Stomach smooth muscle (tissue), 2 donors: ENCODE data around the gene SMARCD1.
A peak's percentile ranks its signal among the peaks of the same experiment; 100 is the strongest.

Experiments
- H3K27ac ChIP-seq: one replicate; pipeline ENCODE4 v1.7.0; 2013; ENCODE audit warnings: mild to moderate bottlenecking, low read length, inconsistent platforms
- H3K27me3 ChIP-seq, 2 donors: one replicate each; pipeline ENCODE4 v1.7.0; 2013; ENCODE audit warnings: low read length in 2 of 2; ENCODE audit not compliant: insufficient read depth in 2 of 2, control insufficient read depth in 1 of 2
- H3K36me3 ChIP-seq, 2 donors: one replicate each; pipeline ENCODE4 v1.7.0; 2013; ENCODE audit warnings: low read length in 2 of 2; ENCODE audit not compliant: control insufficient read depth in 2 of 2, insufficient read depth in 2 of 2
- H3K4me1 ChIP-seq: one replicate; pipeline ENCODE4 v1.7.0; 2013; ENCODE audit warnings: low read length; ENCODE audit not compliant: control insufficient read depth, insufficient read depth
- H3K4me3 ChIP-seq, 2 donors: one replicate each; pipeline ENCODE4 v1.7.0; 2013; ENCODE audit warnings: low read length in 2 of 2
- H3K9ac ChIP-seq, 2 donors: one replicate each; pipeline ENCODE4 v1.7.0; 2013; ENCODE audit warnings: low read length in 2 of 2, mild to moderate bottlenecking in 1 of 2
- H3K9me3 ChIP-seq, 2 donors: one replicate each; pipeline ENCODE4 v1.7.0; 2013; ENCODE audit warnings: low read length in 2 of 2; ENCODE audit not compliant: control insufficient read depth in 2 of 2
- donor health status: healthy.
- donor health status: Pancreatic carcinoma.

SMARCD1 gene

DNA sequence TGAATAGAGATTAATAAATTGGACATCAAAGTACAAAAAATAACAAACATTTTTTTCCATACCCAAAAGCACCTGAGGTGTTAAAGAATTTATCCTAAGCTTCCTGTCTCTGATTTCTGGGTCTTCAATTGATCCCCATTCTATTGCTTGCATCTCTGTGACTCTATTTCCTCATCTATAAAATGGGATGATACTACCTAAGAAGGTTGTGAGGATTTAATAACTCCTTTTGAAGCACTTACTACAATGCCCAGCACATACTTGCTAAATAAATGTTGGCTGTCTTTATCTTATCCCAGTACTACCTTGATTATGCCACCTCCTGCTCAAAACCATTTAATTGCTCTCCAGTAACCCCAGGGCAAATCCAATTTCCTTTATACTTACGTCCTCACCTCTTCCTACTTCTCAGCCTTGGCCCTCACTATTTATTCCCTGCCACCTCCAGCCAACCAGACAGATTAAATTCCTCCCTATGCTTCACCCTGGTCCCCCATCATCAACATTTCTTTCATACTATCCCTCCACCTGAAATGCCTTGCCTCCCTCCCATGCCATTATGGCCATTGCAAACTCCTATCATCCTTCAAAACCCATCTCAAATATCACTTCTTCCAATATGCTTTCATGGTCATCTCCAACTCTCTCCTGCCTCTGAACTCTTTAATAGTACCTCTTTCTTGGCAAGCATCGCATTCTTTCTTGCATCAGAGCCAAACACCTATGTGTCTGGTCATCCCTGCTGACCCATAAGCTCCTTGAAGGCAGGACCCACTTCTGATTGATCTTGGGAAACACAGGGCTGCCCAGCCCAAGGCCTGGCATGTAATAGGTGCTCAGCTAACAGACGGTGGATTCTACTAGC, 35.7 kb upstream of the SMARCD1 start:
- peaks cover 0 to 6% of the 10 kb centered on the region in 2 donors for H3K27me3 ChIP-seq
- no peaks in the 10 kb centered on the region for H3K36me3 ChIP-seq
- peaks cover 2% of the 10 kb centered on the region for H3K4me1 ChIP-seq
- H3K9ac ChIP-seq: no peak overlapping the region
- no peaks in the 10 kb centered on the region for H3K9me3 ChIP-seq
- H3K4me3 ChIP-seq: no peak overlapping the region
- H3K27ac ChIP-seq: no peak overlapping the region

DNA sequence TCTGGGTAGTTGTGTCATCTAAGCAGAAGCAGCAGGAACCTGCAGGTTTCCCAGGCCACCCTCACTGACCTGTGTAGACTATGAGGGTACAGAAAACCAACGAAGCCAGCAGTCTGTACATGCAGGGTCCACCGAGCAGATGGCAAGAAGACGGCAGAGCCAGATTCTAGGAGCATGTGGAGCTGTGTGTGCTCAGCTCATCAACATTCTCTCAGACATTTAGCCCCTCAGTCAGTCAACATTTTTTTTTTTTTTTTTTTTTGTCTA, 35.1 kb upstream of the SMARCD1 start:
- no peak overlapping the region for H3K27ac ChIP-seq
- H3K9me3 ChIP-seq: no peaks in the 10 kb centered on the region
- no peak overlapping the region for H3K4me3 ChIP-seq
- H3K9ac ChIP-seq: no peak overlapping the region
- H3K36me3 ChIP-seq: no peaks in the 10 kb centered on the region
- H3K4me1 ChIP-seq: peaks cover 2% of the 10 kb centered on the region
- H3K27me3 ChIP-seq: peaks cover 0 to 6% of the 10 kb centered on the region in 2 donors

DNA sequence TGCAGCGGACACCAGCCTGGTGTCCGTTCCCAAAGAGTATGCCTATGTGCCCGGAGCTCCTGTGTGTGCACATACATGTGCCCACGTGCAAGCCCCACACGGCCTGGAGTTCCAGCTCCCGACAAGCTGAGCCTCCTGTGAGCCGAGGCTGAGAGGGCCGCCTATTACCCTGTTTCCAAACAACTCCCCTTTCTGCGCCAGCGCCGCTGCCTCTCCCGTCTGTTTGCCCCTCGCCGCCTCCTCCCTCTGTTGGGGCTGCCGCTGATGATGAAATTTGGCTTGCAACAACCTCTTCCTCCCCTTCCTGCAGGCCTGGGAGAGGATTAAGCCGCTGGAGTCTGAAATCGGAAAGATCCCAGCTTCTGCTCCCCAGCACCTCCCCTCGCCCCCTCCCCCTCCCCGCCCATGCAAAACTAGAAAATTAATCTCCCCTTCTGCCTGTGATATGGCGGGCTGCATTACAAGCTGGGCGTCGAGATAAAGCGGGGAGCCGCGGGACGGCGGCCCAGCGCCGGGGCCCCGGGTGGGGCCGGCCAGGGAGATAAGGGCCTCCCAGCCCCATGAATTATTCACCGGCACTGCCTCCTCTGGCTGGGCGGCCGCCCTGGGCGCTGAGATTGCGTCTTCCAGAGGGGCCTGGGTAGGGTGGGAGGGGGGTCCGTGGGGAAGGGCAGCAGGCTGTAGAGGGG, 34.6 kb upstream of the SMARCD1 start:
- Histone ChIP-seq H3K4me1 (peaks cover 3% of the 10 kb centered on the region), H3K9ac (no peak overlapping the region), H3K4me3 (peak overlapping the region in 1 of 2 donors; percentile 61), H3K9me3 (no peaks in the 10 kb centered on the region), H3K27ac (no peak overlapping the region), H3K27me3 (peaks cover 0 to 6% of the 10 kb centered on the region in 2 donors), H3K36me3 (no peaks in the 10 kb centered on the region)

DNA sequence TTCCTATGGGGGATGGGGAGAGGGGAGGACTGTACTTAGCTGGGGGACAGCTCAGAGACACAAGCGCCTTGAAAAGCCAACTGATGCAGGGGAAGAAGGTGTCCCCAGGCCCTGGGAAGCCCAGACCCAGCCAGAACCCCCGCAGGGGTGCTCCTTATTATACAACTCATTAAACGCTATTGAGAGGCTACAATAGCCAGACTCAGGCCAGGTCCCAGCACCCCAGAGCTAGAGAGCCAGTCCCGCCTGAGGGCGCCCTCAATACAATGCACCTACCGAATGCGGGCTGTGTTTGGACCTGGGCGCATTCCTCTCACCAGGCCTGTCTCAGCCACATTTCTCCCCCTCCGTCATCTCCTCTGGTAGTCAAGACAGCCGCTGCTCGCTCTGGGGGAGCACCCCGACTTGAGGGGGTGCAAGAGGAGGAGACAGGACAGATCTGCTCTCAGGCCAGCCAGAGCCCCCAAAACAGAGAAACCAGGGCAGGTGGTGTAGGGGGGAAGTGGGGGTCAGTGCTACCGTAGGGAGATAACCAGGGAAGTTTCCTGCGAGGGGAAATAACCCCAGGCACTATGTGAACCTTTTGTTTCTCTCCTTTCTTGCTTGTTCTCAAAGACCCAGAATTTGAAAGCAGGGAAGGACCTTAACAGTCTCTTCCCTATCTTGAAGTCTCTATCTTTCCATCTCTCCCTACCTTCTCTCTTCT, 33.9 kb upstream of the SMARCD1 start:
- H3K27me3 ChIP-seq: peaks cover 0 to 6% of the 10 kb centered on the region in 2 donors
- H3K9me3 ChIP-seq: no peaks in the 10 kb centered on the region
- H3K4me3 ChIP-seq: no peak overlapping the region
- H3K27ac ChIP-seq: no peak overlapping the region
- peaks cover 10% of the 10 kb centered on the region for H3K4me1 ChIP-seq
- H3K9ac ChIP-seq: no peak overlapping the region
- no peaks in the 10 kb centered on the region for H3K36me3 ChIP-seq

GRCh38 chr12:50052544-50052943, 32.6 kb upstream of the SMARCD1 start:
- Histone ChIP-seq H3K9ac (no peak overlapping the region), H3K27ac (no peak overlapping the region), H3K4me3 (no peak overlapping the region), H3K9me3 (no peaks in the 10 kb centered on the region), H3K36me3 (no peaks in the 10 kb centered on the region), H3K4me1 (peaks cover 19% of the 10 kb centered on the region), H3K27me3 (peaks cover 0 to 7% of the 10 kb centered on the region in 2 donors)

- Histone ChIP-seq H3K36me3 (no peaks in the 10 kb centered on the region), H3K9me3 (no peaks in the 10 kb centered on the region), H3K4me3 (no peak overlapping the region), H3K27me3 (peaks cover 0 to 7% of the 10 kb centered on the region in 2 donors), H3K4me1 (peaks cover 19% of the 10 kb centered on the region), H3K27ac (no peak overlapping the region), H3K9ac (no peak overlapping the region)
Observed at GRCh38 chr12:50052964-50053363, 32.2 kb upstream of the SMARCD1 start.

GRCh38 chr12:50053583-50053982, 31.6 kb upstream of the SMARCD1 start:
- Histone ChIP-seq H3K4me3 (no peak overlapping the region), H3K9ac (no peak overlapping the region), H3K9me3 (no peaks in the 10 kb centered on the region), H3K27me3 (peaks cover 0 to 7% of the 10 kb centered on the region in 2 donors), H3K27ac (no peak overlapping the region), H3K36me3 (no peaks in the 10 kb centered on the region), H3K4me1 (peaks cover 22% of the 10 kb centered on the region)

DNA sequence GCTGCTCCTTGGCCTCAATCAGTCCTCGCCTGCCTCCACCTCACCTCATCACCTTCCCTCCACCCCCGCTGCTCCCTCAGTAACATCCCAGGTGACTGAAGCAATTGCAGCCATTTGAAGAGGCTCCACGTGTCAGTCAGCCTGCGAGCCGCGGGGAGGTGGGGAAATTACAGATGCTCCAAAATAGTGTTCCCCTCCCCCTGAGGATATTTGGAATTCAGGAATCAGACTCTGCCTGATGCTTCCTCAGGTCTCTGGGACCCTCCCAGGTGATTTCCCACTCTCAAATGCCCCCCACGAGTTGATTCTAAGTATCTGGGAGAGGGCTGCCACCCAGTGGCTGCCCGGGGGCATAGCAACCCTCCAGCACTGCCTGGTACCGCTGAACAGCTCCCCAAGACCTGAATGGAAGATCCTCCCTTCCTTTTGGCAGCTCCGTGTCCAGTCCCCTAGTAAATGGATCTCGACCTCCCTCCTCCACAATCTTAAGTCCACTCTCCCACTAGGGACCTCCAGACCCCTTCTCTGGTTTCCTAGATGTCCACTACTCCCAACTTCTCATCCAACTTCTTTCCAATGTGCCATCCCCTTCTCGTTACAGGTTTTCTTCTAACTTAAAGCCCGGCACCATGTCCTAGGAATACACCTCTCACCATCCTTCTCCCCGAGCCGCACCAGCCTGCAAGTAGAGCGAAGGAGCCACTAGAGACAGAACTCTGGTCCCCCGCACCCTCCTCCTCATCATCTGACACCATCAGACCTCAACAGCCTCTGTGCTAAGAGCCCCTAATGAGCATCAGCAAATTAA, 29.1 kb upstream of the SMARCD1 start:
- Histone ChIP-seq H3K9me3 (no peaks in the 10 kb centered on the region), H3K27ac (no peak overlapping the region), H3K4me3 (peak overlapping the region; percentile 35 to 85), H3K9ac (peak overlapping the region in 1 of 2 donors; percentile 75), H3K4me1 (peaks cover 19% of the 10 kb centered on the region), H3K36me3 (peaks cover 0 to 4% of the 10 kb centered on the region in 2 donors), H3K27me3 (peaks cover 0 to 4% of the 10 kb centered on the region in 2 donors)

DNA sequence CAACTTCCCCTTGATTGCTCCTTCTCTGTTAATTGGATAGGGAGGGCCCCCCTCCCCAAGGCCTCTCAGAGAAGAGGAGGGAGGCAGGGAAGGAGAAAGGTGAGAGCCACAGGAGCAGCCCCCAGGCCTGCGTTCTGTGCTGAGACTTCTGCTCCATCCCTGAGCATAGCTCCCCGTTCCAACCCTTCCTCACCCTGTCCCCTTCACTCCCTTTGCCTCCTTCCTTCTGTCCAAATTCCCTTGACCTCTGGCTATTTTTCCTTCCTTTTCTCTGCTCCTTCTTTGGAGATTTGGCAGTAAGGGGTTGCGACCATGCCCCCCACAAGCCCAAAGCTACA, 28.5 kb upstream of the SMARCD1 start:
- peak overlapping the region in 1 of 2 donors; percentile 75 for H3K9ac ChIP-seq

More for the DNA sequence above, 28.5 kb upstream of the SMARCD1 start:
- Histone ChIP-seq H3K4me3 (peak overlapping the region; percentile 85 to 86), H3K36me3 (peaks cover 0 to 4% of the 10 kb centered on the region in 2 donors), H3K9me3 (no peaks in the 10 kb centered on the region), H3K4me1 (peaks cover 23% of the 10 kb centered on the region), H3K27me3 (peaks cover 0 to 2% of the 10 kb centered on the region in 2 donors), H3K27ac (no peak overlapping the region)
